Measurements from ENCODE around the gene APLP2.

GRCh38 chr11:130054966-130055365, 14.7 kb upstream of the APLP2 start:
- TF ChIP-seq CTCF (conservative IDR thresholded peaks at IDR 0.05 in 1 of 2, IDR thresholded peaks at IDR 0.05 in 1 of 2; ENCODE audit: low read depth in 1 of 2, low read length in 2 of 2) (no peak), EZH2 (IDR thresholded peaks at IDR 0.05; ENCODE audit: low read length, missing control alignments) (no peak)
